HL-60 (cell line): ENCODE data around the gene CCNJL.

Experiments used
- DNase-seq, 2 experiments: peaks; one replicate each; pipeline ENCODE4 v3.0.0-alpha.2; 2010 to 2020; ENCODE audit warnings: low read depth in 1 of 2, low spot score in 1 of 2
- H3K27ac ChIP-seq: fragments of 250-450 bp; sonication (Bioruptor Pico); replicated peaks from 2 replicates; pipeline ENCODE4 v1.5.1; 2020; ENCODE audit warnings: mild to moderate bottlenecking, moderate library complexity
- H3K27me3 ChIP-seq: fragments of 250-450 bp; sonication (Bioruptor Pico); 2 replicates; pipeline ENCODE4 v1.5.1; 2021; ENCODE audit warnings: mild to moderate bottlenecking, moderate library complexity; ENCODE audit not compliant: insufficient read depth, poor library complexity, severe bottlenecking
- H3K4me3 ChIP-seq: replicated peaks from 2 replicates; pipeline ENCODE4 v1.5.1; 2011; ENCODE audit warnings: mild to moderate bottlenecking, control low read depth, low read length; ENCODE audit not compliant: insufficient read depth
- GABPA ChIP-seq: IDR thresholded peaks from 2 replicates; pipeline ENCODE4 v1.6.1; 2012; ENCODE audit warnings: low read depth
- POLR2AphosphoS5 ChIP-seq: IDR thresholded peaks from 2 replicates; pipeline ENCODE4 v1.6.1; 2012; ENCODE audit warnings: low read depth
- SPI1 ChIP-seq: IDR thresholded peaks from 2 replicates; pipeline ENCODE4 v1.6.1; 2012; ENCODE audit warnings: low read depth, mild to moderate bottlenecking, borderline replicate concordance
- TF ChIP-seq, protein P1 (sequence below): IDR thresholded peaks from 2 replicates; pipeline ENCODE4 v1.6.1; 2012; ENCODE audit warnings: low read depth; ENCODE audit not compliant: insufficient replicate concordance
- TF ChIP-seq, protein P2 (sequence below): IDR thresholded peaks from one replicate; pipeline ENCODE4 v1.5.1; 2011; ENCODE audit warnings: low read length, control low read depth, inconsistent platforms; ENCODE audit not compliant: insufficient read depth

The CCNJL gene

DNA sequence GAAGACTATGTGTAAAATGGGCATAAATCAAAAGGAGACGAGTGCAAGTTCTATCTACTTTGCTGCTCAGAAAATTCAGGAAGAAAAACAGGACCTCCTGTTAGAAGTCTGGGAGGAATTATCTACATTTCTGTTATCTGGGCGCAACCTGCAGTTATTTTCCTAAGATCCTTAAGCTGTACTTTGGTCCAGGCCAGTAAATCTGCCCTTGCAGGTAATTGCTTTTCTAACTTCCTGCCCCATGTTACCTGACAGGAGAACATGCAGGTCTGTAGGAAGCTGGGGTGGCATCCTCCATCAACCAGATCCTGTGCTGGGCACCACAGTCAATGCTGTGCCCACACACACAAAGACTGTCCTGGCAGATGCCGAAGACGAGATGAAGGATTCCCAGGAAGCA, 5.7 kb downstream of the CCNJL start:
- peaks cover 21% of the 10 kb centered on the region for H3K27me3 ChIP-seq
- no peak for TF ChIP-seq SPI1
- TF ChIP-seq, protein P1, sequence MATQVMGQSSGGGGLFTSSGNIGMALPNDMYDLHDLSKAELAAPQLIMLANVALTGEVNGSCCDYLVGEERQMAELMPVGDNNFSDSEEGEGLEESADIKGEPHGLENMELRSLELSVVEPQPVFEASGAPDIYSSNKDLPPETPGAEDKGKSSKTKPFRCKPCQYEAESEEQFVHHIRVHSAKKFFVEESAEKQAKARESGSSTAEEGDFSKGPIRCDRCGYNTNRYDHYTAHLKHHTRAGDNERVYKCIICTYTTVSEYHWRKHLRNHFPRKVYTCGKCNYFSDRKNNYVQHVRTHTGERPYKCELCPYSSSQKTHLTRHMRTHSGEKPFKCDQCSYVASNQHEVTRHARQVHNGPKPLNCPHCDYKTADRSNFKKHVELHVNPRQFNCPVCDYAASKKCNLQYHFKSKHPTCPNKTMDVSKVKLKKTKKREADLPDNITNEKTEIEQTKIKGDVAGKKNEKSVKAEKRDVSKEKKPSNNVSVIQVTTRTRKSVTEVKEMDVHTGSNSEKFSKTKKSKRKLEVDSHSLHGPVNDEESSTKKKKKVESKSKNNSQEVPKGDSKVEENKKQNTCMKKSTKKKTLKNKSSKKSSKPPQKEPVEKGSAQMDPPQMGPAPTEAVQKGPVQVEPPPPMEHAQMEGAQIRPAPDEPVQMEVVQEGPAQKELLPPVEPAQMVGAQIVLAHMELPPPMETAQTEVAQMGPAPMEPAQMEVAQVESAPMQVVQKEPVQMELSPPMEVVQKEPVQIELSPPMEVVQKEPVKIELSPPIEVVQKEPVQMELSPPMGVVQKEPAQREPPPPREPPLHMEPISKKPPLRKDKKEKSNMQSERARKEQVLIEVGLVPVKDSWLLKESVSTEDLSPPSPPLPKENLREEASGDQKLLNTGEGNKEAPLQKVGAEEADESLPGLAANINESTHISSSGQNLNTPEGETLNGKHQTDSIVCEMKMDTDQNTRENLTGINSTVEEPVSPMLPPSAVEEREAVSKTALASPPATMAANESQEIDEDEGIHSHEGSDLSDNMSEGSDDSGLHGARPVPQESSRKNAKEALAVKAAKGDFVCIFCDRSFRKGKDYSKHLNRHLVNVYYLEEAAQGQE = no peak
- TF ChIP-seq POLR2AphosphoS5 = no peak
- TF ChIP-seq, protein P2, sequence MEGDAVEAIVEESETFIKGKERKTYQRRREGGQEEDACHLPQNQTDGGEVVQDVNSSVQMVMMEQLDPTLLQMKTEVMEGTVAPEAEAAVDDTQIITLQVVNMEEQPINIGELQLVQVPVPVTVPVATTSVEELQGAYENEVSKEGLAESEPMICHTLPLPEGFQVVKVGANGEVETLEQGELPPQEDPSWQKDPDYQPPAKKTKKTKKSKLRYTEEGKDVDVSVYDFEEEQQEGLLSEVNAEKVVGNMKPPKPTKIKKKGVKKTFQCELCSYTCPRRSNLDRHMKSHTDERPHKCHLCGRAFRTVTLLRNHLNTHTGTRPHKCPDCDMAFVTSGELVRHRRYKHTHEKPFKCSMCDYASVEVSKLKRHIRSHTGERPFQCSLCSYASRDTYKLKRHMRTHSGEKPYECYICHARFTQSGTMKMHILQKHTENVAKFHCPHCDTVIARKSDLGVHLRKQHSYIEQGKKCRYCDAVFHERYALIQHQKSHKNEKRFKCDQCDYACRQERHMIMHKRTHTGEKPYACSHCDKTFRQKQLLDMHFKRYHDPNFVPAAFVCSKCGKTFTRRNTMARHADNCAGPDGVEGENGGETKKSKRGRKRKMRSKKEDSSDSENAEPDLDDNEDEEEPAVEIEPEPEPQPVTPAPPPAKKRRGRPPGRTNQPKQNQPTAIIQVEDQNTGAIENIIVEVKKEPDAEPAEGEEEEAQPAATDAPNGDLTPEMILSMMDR = no peak
- TF ChIP-seq GABPA = no peak
- no peak overlapping the region for H3K27ac ChIP-seq
- no peak overlapping the region for H3K4me3 ChIP-seq
- no peak for DNase-seq

DNA sequence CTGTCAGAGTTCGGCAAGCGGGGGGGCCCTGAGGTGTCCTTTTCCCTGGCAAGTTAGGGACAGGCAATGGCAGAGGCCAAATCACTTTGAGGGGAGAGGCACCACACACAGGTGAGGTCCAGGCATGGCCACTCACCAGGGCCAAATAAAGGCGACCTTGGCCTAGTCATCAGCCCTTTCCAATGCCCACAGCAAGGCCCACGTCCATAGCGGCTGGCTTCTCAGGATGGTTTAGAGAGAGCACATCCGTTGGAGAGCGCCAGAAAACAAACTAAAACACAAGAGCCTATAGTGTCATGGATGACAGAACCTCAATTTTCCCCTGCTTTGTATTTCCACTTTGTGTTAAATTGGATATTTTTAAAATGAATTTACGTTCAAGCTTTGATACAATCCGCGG, 7.0 kb downstream of the CCNJL start:
- no peak overlapping the region for H3K27ac ChIP-seq
- DNase-seq = no peak
- TF ChIP-seq SPI1 = no peak
- TF ChIP-seq GABPA = no peak
- TF ChIP-seq, protein P1 = no peak
- TF ChIP-seq, protein P2 = no peak
- no peak for TF ChIP-seq POLR2AphosphoS5
- H3K27me3 ChIP-seq = peaks cover 8% of the 10 kb centered on the region
- H3K4me3 ChIP-seq = no peak overlapping the region

DNA sequence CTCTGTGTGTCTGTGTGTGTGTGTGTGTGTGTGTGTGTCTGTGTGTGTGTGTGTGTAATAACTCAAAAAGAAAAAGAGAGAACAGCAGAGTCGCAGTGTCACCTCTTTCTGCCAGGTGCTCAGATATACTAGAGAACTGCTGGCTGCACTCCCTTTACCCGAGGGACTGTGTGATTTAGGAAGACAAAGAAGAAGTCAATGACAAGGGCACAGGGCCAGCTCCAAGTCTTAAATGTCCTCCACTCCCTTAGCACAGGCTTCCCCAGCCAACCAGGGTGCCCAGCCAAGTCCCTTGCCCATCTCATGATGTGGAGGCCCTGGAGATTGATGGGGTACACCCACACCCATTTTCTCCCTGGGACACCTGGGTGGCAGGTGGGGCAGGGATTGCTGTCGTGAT, 8.7 kb downstream of the CCNJL start:
- peaks cover 6% of the 10 kb centered on the region for H3K27me3 ChIP-seq
- TF ChIP-seq GABPA (no peak), SPI1 (no peak), POLR2AphosphoS5 (no peak)
- TF ChIP-seq, protein P2 = no peak
- no peak overlapping the region for H3K27ac ChIP-seq
- DNase-seq = no peak
- no peak overlapping the region for H3K4me3 ChIP-seq

DNA sequence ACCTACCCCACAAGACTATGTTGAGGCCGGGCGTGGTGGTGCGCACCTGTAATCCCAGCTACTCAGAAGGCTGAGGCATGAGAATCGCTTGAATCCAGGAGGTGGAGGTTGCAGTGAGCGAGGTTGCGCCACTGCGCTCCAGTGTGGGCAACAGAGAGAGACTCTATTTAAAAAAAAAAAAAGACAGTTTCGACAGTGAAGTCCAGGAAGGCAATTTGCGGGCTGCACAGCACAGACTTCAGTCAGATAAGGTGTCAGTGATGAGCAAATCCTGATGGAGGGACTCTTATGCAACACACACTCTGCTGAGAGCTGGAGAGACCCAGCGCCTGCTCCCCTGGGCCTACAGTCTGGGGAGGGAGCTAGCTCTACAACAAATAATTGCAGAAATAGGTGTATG, 14.2 kb downstream of the CCNJL start:
- Histone ChIP-seq H3K27me3 (no peaks in the 10 kb centered on the region), H3K4me3 (no peak overlapping the region), H3K27ac (peak overlapping the region; percentile 28; the same call in 1 of the 2 replicates)
- TF ChIP-seq, protein P1 = no peak
- TF ChIP-seq SPI1 (no peak), POLR2AphosphoS5 (no peak), GABPA (no peak)
- TF ChIP-seq, protein P2 = no peak
- DNase-seq = peak; percentile 71 to 88
